Measurements from ENCODE around the gene BGN.

The BGN gene

GRCh38 chrX:153556767-153557166 lies 62.0 kb downstream of the BGN start:
- Histone ChIP-seq H3K27ac (no peak overlapping the region), H3K4me3 (ENCODE audit: low read depth, low read length) (no peak overlapping the region), H3K36me3 (replicated peaks) (no peaks in the 10 kb centered on the region), H3K27me3 (replicated peaks) (no peaks in the 10 kb centered on the region)
- no peak for DNase-seq
- in situ Hi-C loops (cut with HindIII; ENCODE audit: low pct_ligation_motif_present, low sequenced_read_pairs) = no loop called here
- TF ChIP-seq CTCF (IDR thresholded peaks at IDR 0.05; ENCODE audit: low read depth, low read length, missing control alignments) = no peak

GRCh38 chrX:153557618-153558355 lies 63.0 kb downstream of the BGN start:
- Histone ChIP-seq H3K4me3 (ENCODE audit: low read depth, low read length) (no peak overlapping the region), H3K27me3 (replicated peaks) (no peaks in the 10 kb centered on the region)
- in situ Hi-C loops (cut with HindIII; ENCODE audit: low pct_ligation_motif_present, low sequenced_read_pairs) = no loop called here

More at GRCh38 chrX:153557618-153558355, 63.0 kb downstream of the BGN start:
- no peak for TF ChIP-seq CTCF (IDR thresholded peaks at IDR 0.05; ENCODE audit: low read depth, low read length, missing control alignments)
- no peak overlapping the region for H3K27ac ChIP-seq
- no peaks in the 10 kb centered on the region for H3K36me3 ChIP-seq (replicated peaks)
- no peak for DNase-seq

All from brain microvascular endothelial cell (primary cell).